T-helper 1 cell treated with Interleukin-12 subunit alpha and Interleukin-12 subunit beta and Interleukin-4 antibody, amounts not matched to agents 30 ng/mL and 1 ng/mL, for 36 hours (primary cell): ENCODE data around the gene CLCN4. TPM values are rescaled to one million over a fixed set of nuclear protein-coding genes. Genes with fewer than 3 reads are reported as not detected.

Experiments
- intact Hi-C: fragments of 100-400 bp; cut with micrococcal nuclease; formaldehyde crosslinking; loops from one replicate; pipeline ENCODE4 v1.15.1; 2024
- total RNA-seq: library from RNA; stranded (reverse); gene quantifications from 2 replicates; pipeline ENCODE4 v1.2.3, GENCODE V29; 2022

CLCN4 gene
- total RNA-seq, 1 donor from 2014 or later, result not detected

GRCh38 chrX:10233696-10234095 is 76.9 kb downstream of the CLCN4 start:
- intact Hi-C loops, result no loop called here

DNA sequence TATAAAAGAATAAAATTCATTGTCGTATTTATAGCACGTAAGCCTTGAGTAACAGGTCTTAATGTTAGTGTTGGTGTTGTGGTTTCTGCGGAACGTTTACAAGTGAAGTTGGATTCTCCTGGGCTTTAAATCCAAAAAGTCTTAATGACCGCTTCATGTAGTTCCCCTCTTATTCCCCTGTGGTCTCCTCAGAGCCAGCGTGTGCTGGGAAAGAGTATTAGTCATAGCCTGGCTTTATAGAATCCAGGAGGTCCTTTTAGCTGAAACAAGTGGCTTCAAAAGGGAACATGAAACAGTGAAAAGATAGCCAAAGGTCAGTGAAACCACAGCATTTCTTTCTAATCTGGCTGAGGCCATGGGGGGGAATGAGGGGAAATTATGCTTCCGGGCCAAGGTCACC is 79.1 kb downstream of the CLCN4 start:
- intact Hi-C loops, result no loop called here

DNA sequence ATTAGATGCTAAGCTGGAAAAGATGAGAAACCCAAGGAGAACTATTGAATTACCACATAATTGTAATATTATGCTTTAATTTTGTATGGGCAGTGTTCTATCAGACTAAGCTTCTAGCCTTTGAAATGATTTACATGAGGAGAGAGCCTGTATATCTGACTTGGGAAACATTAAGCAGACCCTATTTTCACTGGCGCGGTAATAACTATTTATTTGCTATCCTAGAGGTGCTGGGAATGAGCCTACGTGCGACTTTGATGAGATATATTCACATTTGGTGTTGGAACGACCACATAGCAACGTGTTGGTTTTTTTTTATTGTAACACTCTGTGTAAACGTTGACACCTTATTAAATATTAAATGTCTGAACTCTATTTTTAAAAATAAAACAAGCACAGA is 80.5 kb downstream of the CLCN4 start:
- intact Hi-C loops, result no loop called here

DNA sequence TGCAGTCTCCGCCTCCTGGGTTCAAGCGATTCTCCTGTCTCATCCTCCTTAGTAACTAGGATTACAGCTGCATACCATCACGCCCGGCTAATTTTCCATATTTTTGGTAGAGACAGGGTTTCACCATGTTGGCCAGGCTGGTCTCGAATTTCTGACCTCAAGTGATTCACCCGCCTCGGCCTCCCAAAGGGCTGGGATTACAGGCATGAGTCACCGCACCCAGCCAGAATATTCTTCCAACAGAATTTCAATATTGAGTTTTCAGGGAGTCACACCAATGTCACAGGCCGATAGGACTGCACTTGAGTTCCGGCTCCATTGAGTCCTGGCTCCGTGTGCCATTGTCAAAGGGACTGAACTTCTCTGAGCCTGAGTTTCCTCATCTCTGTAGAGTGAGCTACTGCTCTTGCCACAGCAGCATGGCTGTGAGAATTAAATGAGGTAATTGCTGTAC is 82.9 kb downstream of the CLCN4 start:
- intact Hi-C loops, result no loop called here

- intact Hi-C loops, result no loop called here
These were observed 84.1 kb downstream of the CLCN4 start for GRCh38 chrX:10240918-10241317.

- intact Hi-C loops, result no loop called here
These were observed 85.3 kb downstream of the CLCN4 start for GRCh38 chrX:10242026-10242425.

- intact Hi-C loops, result no loop called here
These were observed 86.3 kb downstream of the CLCN4 start for GRCh38 chrX:10243106-10243505.

- intact Hi-C loops, result no loop called here
These were observed 88.3 kb downstream of the CLCN4 start for GRCh38 chrX:10244915-10245622.

DNA sequence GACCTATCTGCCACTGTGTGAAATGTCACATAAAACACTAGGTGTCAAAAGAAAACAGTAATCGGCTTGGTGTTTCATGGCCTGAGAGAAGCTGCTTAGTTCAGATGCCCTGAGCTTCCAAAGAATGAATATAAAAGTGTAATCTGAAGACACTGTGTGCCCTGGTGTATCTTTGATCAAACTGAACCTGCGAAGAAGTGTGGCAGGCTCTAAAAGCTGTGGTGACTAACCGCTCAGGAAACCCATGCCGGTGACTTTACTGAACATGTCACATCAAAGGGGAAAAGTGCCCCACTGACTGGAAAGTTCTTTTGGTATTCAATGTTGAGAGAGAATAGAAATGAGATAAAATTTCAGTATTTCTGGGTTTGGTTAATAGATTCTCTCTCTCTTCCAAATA is 89.1 kb downstream of the CLCN4 start:
- intact Hi-C loops, result no loop called here

GRCh38 chrX:10246297-10246696 is 89.5 kb downstream of the CLCN4 start:
- intact Hi-C loops, result no loop called here

- intact Hi-C loops, result no loop called here
These were observed 90.1 kb downstream of the CLCN4 start for GRCh38 chrX:10246846-10247245.

- intact Hi-C loops, result no loop called here
These were observed 98.0 kb downstream of the CLCN4 start for GRCh38 chrX:10254739-10255138.

GRCh38 chrX:10259716-10260115 is 102.9 kb downstream of the CLCN4 start:
- intact Hi-C loops, result no loop called here

- intact Hi-C loops, result no loop called here
These were observed 109.0 kb downstream of the CLCN4 start for GRCh38 chrX:10265775-10266174.

DNA sequence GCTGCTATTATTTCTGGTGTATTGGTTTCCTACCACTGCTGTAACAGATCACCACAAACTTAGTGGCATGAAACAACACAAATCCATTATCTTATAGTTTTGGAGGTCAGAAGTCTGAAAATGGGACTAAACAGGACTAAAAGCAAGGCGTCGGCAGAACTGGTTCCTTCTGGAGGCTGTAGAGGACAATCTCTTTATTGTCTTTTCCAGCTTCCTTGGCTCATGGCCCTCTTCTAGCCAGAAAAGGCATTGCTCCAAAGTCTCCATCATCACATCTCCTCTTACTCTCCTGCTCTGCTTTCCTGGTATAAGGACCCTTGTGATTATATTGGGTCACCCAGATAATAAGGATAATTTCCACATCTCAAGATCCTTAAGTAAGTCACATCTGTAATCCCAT is 121.9 kb downstream of the CLCN4 start:
- intact Hi-C loops, result no loop called here

DNA sequence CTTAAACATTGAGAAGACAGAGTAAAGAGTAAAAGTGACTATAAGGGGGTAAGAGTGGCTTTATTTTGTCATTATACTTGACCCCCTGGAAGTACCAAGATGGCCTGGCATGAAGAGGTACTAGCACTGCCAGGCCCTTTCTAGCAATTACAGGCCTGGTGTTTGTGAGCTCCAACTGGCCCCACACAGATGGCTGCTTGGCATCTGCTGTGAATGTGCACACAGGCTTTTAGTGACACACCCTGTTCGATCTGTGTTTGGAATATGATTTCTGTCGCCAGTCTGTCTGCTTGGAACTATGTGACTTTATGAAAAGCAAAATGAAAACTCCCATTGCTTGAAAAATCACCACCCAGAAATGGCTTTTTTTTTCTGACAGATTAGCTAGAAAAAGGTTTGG is 123.3 kb downstream of the CLCN4 start:
- intact Hi-C loops, result no loop called here

DNA sequence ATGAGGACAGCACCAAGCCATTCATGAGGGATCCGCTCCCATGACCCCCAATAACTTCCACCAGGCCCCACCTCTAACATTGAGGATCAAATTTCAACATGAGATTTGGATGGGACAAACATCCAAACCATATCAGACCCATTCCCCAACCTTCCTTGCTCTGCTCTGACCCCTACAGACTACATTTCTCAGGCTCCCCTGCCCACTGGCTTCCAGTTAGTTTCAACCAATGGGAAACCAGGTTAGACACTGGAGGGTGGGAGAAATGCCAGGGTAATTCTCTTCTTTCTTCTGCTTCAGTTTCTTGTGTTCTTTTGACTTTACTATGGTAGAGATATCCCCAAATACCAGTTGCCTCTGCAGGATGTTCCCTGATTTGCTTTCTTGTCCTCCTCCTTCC is 125.7 kb downstream of the CLCN4 start:
- intact Hi-C loops, result no loop called here

DNA sequence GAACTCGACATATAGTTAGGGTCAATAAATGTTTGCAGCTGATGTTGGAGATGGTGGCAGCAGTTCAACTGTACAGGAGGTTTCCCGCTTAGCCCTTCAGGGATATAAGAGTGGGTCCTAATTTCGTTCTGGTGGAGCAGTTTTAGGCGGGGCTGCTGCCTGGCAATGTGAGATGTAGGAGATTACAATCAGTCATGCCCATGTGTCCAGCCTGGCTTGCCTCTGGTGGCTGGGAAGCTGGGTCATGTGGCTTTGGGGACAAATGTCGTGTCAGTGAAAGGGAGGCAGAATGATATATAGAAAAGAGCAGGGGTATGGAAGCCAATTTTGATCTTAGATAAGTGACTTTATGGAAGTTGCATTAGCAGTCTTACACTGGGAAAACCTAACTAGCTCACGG is 129.4 kb downstream of the CLCN4 start:
- intact Hi-C loops, result no loop called here

Other genes with a start within 250 kb of the CLCN4 start
- not detected in 2 replicates for gene CLDN34, start 189.6 kb upstream of the CLCN4 start, total RNA-seq